Chondrocyte (in vitro differentiated cells): ENCODE data around the gene JRKL. TPM values are rescaled to one million over a fixed set of nuclear protein-coding genes. Genes with fewer than 3 reads are reported as not detected.

ENCODE experiments used
- DNase-seq: peaks from one replicate; pipeline ENCODE4 v3.0.0; 2021; ENCODE audit warnings: mixed read lengths, low spot score
- H3K27ac Mint-ChIP-seq: one replicate; pipeline ENCODE4 v1.8.0; 2021; ENCODE audit warnings: mild to moderate bottlenecking, moderate library complexity, mixed read lengths; ENCODE audit not compliant: unreplicated experiment
- H3K27me3 Mint-ChIP-seq: 2 replicates; pipeline ENCODE4 v1.8.0; 2021; ENCODE audit warnings: low read depth, mixed read lengths
- H3K36me3 Mint-ChIP-seq: 2 replicates; pipeline ENCODE4 v1.8.0; 2021; ENCODE audit warnings: low read depth, mixed read lengths
- H3K4me1 Mint-ChIP-seq: 2 replicates; pipeline ENCODE4 v1.8.0; 2021; ENCODE audit warnings: low read depth, mild to moderate bottlenecking, mixed read lengths
- H3K4me3 Mint-ChIP-seq: one replicate; pipeline ENCODE4 v1.8.0; 2021; ENCODE audit warnings: mild to moderate bottlenecking, moderate library complexity, mixed read lengths; ENCODE audit not compliant: unreplicated experiment
- H3K9me3 Mint-ChIP-seq: 2 replicates; pipeline ENCODE4 v1.8.0; 2021; ENCODE audit warnings: low read depth, mixed read lengths
- CTCF ChIP-seq: fragments of 200-600 bp; sonication (generic); IDR thresholded peaks from 2 replicates; pipeline ENCODE4 v1.5.0; 2021; ENCODE audit warnings: antibody characterized with exemption, mild to moderate bottlenecking, moderate library complexity
- total RNA-seq: library from RNA; stranded (reverse); gene quantifications from 3 replicates; pipeline ENCODE4 v1.2.1, GENCODE V29; 2021

JRKL gene
- total RNA-seq, 1 donor from 2014 or later: 13.0 TPM

- no peak for DNase-seq
- peaks cover 21% of the 10 kb centered on the region for H3K4me1 Mint-ChIP-seq
- H3K27me3 Mint-ChIP-seq: no peaks in the 10 kb centered on the region
- no peak overlapping the region for H3K4me3 Mint-ChIP-seq
- TF ChIP-seq CTCF: no peak
- peaks cover 14% of the 10 kb centered on the region for H3K36me3 Mint-ChIP-seq
- peak overlapping the region; percentile 1 for H3K27ac Mint-ChIP-seq
- no peaks in the 10 kb centered on the region for H3K9me3 Mint-ChIP-seq
These were observed 5.7 kb upstream of the JRKL start for GRCh38 chr11:96384156-96384555.

- Mint-ChIP-seq H3K27ac (no peak overlapping the region), H3K4me3 (no peak overlapping the region), H3K36me3 (peaks cover 13% of the 10 kb centered on the region)
These were observed 4.6 kb upstream of the JRKL start for GRCh38 chr11:96385187-96385586.

GRCh38 chr11:96388891-96389719 is 708 bp upstream of the JRKL start:
- H3K36me3 Mint-ChIP-seq: peaks cover 8% of the 10 kb centered on the region
- H3K27ac Mint-ChIP-seq: peak overlapping the region; percentile 97
- no peak for TF ChIP-seq CTCF
- H3K9me3 Mint-ChIP-seq: peaks cover 8% of the 10 kb centered on the region
- H3K27me3 Mint-ChIP-seq: no peaks in the 10 kb centered on the region
- DNase-seq: peak; percentile 77
- peak overlapping the region; percentile 96 for H3K4me3 Mint-ChIP-seq
- peaks cover 48% of the 10 kb centered on the region for H3K4me1 Mint-ChIP-seq

More at GRCh38 chr11:96385187-96385586, 4.6 kb upstream of the JRKL start:
- H3K27me3 Mint-ChIP-seq: no peaks in the 10 kb centered on the region
- no peak for DNase-seq
- peaks cover 21% of the 10 kb centered on the region for H3K4me1 Mint-ChIP-seq
- TF ChIP-seq CTCF: no peak
- no peaks in the 10 kb centered on the region for H3K9me3 Mint-ChIP-seq

GRCh38 chr11:96390488-96390792 is 627 bp downstream of the JRKL start:
- peak overlapping the region; percentile 97 for H3K27ac Mint-ChIP-seq
- H3K4me3 Mint-ChIP-seq: peak overlapping the region; percentile 96
- no peak for DNase-seq
- H3K27me3 Mint-ChIP-seq: no peaks in the 10 kb centered on the region
- peaks cover 5% of the 10 kb centered on the region for H3K36me3 Mint-ChIP-seq
- no peak for TF ChIP-seq CTCF
- peaks cover 48% of the 10 kb centered on the region for H3K4me1 Mint-ChIP-seq
- peaks cover 8% of the 10 kb centered on the region for H3K9me3 Mint-ChIP-seq

GRCh38 chr11:96391698-96392307 is 2.0 kb downstream of the JRKL start:
- Mint-ChIP-seq H3K27me3 (no peaks in the 10 kb centered on the region), H3K36me3 (peaks cover 5% of the 10 kb centered on the region), H3K27ac (no peak overlapping the region), H3K9me3 (peaks cover 8% of the 10 kb centered on the region), H3K4me1 (peaks cover 48% of the 10 kb centered on the region), H3K4me3 (peak overlapping the region; percentile 39)
- no peak for DNase-seq
- TF ChIP-seq CTCF: peak; percentile 54
